Measurements from ENCODE around the gene GNRHR.

DNA sequence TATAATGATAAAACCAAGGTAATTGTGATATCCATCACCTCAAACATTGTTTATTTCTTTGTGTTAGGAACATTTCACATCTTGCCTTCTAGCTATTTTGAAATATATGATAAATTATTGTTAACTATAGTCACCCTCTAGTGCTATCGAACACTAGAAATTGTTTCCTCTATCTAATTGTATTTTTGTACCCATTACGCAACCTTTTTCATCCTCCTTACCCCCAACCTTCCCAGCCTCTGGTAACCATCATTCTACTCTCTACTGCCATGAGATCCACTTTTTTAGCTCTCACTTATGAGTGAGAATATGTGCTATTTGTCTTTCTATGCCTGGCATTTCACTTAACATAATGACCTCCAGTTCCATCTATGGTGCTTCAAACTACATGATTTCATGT, 49.3 kb downstream of the GNRHR start:
- TF ChIP-seq, protein P1, sequence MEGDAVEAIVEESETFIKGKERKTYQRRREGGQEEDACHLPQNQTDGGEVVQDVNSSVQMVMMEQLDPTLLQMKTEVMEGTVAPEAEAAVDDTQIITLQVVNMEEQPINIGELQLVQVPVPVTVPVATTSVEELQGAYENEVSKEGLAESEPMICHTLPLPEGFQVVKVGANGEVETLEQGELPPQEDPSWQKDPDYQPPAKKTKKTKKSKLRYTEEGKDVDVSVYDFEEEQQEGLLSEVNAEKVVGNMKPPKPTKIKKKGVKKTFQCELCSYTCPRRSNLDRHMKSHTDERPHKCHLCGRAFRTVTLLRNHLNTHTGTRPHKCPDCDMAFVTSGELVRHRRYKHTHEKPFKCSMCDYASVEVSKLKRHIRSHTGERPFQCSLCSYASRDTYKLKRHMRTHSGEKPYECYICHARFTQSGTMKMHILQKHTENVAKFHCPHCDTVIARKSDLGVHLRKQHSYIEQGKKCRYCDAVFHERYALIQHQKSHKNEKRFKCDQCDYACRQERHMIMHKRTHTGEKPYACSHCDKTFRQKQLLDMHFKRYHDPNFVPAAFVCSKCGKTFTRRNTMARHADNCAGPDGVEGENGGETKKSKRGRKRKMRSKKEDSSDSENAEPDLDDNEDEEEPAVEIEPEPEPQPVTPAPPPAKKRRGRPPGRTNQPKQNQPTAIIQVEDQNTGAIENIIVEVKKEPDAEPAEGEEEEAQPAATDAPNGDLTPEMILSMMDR (conservative IDR thresholded peaks at IDR 0.05; ENCODE audit: low read depth in 2 of 2) = no peak
- TF ChIP-seq EZH2phosphoT487 (IDR thresholded peaks at IDR 0.05; ENCODE audit: unreplicated experiment) (no peak), EZH2 (IDR thresholded peaks at IDR 0.05; ENCODE audit: low read depth, unreplicated experiment) (no peak), CREB1 (CRISPR knock-in tag; IDR thresholded peaks at IDR 0.05; ENCODE audit: low read depth) (no peak), POLR2AphosphoS5 (IDR thresholded peaks at IDR 0.05; ENCODE audit: low read depth) (no peak), ZNF114 (CRISPR knock-in tag; IDR thresholded peaks at IDR 0.05) (no peak), ZNF331 (CRISPR knock-in tag; IDR thresholded peaks at IDR 0.05; ENCODE audit: low read depth) (no peak), NANOG (IDR thresholded peaks at IDR 0.05; ENCODE audit: borderline replicate concordance) (no peak)
- TF ChIP-seq, protein P2, sequence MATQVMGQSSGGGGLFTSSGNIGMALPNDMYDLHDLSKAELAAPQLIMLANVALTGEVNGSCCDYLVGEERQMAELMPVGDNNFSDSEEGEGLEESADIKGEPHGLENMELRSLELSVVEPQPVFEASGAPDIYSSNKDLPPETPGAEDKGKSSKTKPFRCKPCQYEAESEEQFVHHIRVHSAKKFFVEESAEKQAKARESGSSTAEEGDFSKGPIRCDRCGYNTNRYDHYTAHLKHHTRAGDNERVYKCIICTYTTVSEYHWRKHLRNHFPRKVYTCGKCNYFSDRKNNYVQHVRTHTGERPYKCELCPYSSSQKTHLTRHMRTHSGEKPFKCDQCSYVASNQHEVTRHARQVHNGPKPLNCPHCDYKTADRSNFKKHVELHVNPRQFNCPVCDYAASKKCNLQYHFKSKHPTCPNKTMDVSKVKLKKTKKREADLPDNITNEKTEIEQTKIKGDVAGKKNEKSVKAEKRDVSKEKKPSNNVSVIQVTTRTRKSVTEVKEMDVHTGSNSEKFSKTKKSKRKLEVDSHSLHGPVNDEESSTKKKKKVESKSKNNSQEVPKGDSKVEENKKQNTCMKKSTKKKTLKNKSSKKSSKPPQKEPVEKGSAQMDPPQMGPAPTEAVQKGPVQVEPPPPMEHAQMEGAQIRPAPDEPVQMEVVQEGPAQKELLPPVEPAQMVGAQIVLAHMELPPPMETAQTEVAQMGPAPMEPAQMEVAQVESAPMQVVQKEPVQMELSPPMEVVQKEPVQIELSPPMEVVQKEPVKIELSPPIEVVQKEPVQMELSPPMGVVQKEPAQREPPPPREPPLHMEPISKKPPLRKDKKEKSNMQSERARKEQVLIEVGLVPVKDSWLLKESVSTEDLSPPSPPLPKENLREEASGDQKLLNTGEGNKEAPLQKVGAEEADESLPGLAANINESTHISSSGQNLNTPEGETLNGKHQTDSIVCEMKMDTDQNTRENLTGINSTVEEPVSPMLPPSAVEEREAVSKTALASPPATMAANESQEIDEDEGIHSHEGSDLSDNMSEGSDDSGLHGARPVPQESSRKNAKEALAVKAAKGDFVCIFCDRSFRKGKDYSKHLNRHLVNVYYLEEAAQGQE (IDR thresholded peaks at IDR 0.05; ENCODE audit: unreplicated experiment) = no peak
- TF ChIP-seq, protein P3, sequence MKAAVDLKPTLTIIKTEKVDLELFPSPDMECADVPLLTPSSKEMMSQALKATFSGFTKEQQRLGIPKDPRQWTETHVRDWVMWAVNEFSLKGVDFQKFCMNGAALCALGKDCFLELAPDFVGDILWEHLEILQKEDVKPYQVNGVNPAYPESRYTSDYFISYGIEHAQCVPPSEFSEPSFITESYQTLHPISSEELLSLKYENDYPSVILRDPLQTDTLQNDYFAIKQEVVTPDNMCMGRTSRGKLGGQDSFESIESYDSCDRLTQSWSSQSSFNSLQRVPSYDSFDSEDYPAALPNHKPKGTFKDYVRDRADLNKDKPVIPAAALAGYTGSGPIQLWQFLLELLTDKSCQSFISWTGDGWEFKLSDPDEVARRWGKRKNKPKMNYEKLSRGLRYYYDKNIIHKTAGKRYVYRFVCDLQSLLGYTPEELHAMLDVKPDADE (IDR thresholded peaks at IDR 0.05) = no peak

Measured in GM23338 (cell line).